H1 (cell line): ENCODE data around the gene LGALS8. TPM values are rescaled to one million over a fixed set of nuclear protein-coding genes. Genes with fewer than 3 reads are reported as not detected.

Source experiments
- CREB1 ChIP-seq: IDR thresholded peaks from 2 replicates; pipeline ENCODE4 v1.6.1; 2012; ENCODE audit warnings: inconsistent platforms
- HDAC2 ChIP-seq, 2 experiments: fragments of 300-600 bp in 1 of 2; sonication (generic) in 1 of 2; IDR thresholded peaks; 2 replicates each; pipeline ENCODE4 v1.6.1; 2011 to 2012; ENCODE audit warnings: low read depth in 2 of 2, low read length in 2 of 2, mild to moderate bottlenecking in 2 of 2, moderate library complexity in 2 of 2, borderline replicate concordance in 1 of 2, inconsistent platforms in 1 of 2
- RAD21 ChIP-seq, 2 experiments: IDR thresholded peaks in 1 of 2; conservative IDR thresholded peaks in 1 of 2; 2 replicates each; pipeline ENCODE4 v1.6.1; 2011; ENCODE audit warnings: low read depth in 2 of 2, low read length in 2 of 2, improper control_type of control experiment in 1 of 2, inconsistent platforms in 1 of 2, mild to moderate bottlenecking in 1 of 2, moderate library complexity in 1 of 2
- SP2 ChIP-seq: IDR thresholded peaks from 2 replicates; pipeline ENCODE4 v1.6.1; 2012; ENCODE audit warnings: mild to moderate bottlenecking, low read length, inconsistent platforms
- TEAD4 ChIP-seq: IDR thresholded peaks from 2 replicates; pipeline ENCODE4 v1.6.1; 2012; ENCODE audit warnings: low read depth, low read length, inconsistent platforms, mixed read lengths
- polyA plus RNA-seq, 7 experiments: library from polyadenylated mRNA; depleted of rRNA in 3 of 7; stranded (reverse) in 5 of 7; unstranded in 2 of 7; fragments of >200 nt in 5 of 7; fragments of 200-250 nt in 2 of 7; gene quantifications; 1 replicate in 5 of 7; 2 replicates in 1 of 7; 4 replicates in 1 of 7; pipeline versions ENCODE4 v1.2.1 to v1.2.3, GENCODE V29; 2011 to 2013; ENCODE audit warnings: missing spikeins in 2 of 7, mixed read lengths in 2 of 7
- total RNA-seq: library from RNA; stranded (reverse); fragmentation: NEBNext Ultra II Directional; extraction: Animal tissue kit (Norgen Biotek cat#: 25700); gene quantifications from 2 replicates; pipeline ENCODE4 v1.2.1, GENCODE V29; 2021

LGALS8 gene
- total and polyA plus RNA-seq, 2 of the 8 experiments (the other 6 are each of a cell fraction or from before 2014, with no cell fraction given), result 7.2 to 11.6 TPM

- no peak for TF ChIP-seq HDAC2 (IDR thresholded peaks at IDR 0.05; ENCODE audit: borderline replicate concordance in 1 of 2, low read depth in 2 of 2, low read length in 2 of 2)
- no peak for TF ChIP-seq TEAD4
- TF ChIP-seq SP2, result no peak
- TF ChIP-seq CREB1, result no peak
- no peak for TF ChIP-seq RAD21 (IDR thresholded peaks at IDR 0.05 in 1 of 2, conservative IDR thresholded peaks at IDR 0.05 in 1 of 2; ENCODE audit: low read depth in 2 of 2, low read length in 2 of 2)
Observed at GRCh38 chr1:236602171-236602570, 78.4 kb downstream of the LGALS8 start (continued).

Other genes with a start within 250 kb of the LGALS8 start
- 3.5 and 5.6 TPM in 2 replicates for gene ERO1B, start 242.0 kb upstream of the LGALS8 start, total RNA-seq
- gene ERO1B, start 242.0 kb upstream of the LGALS8 start, polyA plus RNA-seq (2011; rRNA removed), result 0.72 and 0.74 TPM in 2 replicates
- gene EDARADD, start 129.7 kb upstream of the LGALS8 start, total RNA-seq, result 6.1 and 7.0 TPM in 2 replicates
- gene EDARADD, start 129.7 kb upstream of the LGALS8 start, polyA plus RNA-seq (2011; rRNA removed), result 3.4 and 3.6 TPM in 2 replicates
- 95.0 and 95.8 TPM in 2 replicates for gene HEATR1, start 80.5 kb downstream of the LGALS8 start, total RNA-seq
- 9.3 and 13.0 TPM in 2 replicates for gene HEATR1, start 80.5 kb downstream of the LGALS8 start, polyA plus RNA-seq (2011; rRNA removed)
- 3.4 and 4.1 TPM in 2 replicates for gene ACTN2, start 162.5 kb downstream of the LGALS8 start, total RNA-seq
- gene ACTN2, start 162.5 kb downstream of the LGALS8 start, polyA plus RNA-seq (2011; rRNA removed), result 1.9 and 2.4 TPM in 2 replicates